Peyer's patch (tissue), 4 donors: ENCODE results near the gene UST.

ENCODE experiments used
- CTCF ChIP-seq, 6 experiments: fragments of 450-650 bp in 4 of 6; fragments of 200-600 bp in 2 of 6; sonication (generic) in 1 of 6; IDR thresholded peaks; one replicate each; pipeline ENCODE4 v1.5.1; 2017 to 2019; ENCODE audit warnings: antibody characterized with exemption in 6 of 6, mild to moderate bottlenecking in 3 of 6, moderate library complexity in 1 of 6
- POLR2A ChIP-seq, 2 donors: fragments of 450-650 bp; IDR thresholded peaks; one replicate each; pipeline ENCODE4 v1.5.1; 2017; ENCODE audit warnings: antibody characterized with exemption in 2 of 2, mild to moderate bottlenecking in 2 of 2, moderate library complexity in 2 of 2

- TF ChIP-seq POLR2A (IDR thresholded peaks at IDR 0.05) (no peak), CTCF (IDR thresholded peaks at IDR 0.05) (no peak)
Measured at GRCh38 chr6:148758492-148758891, 11.7 kb downstream of the UST start.
